C1 segment of cervical spinal cord (tissue), 14 donors: Measurements from ENCODE around the gene TIA1.

Source experiments
- DNase-seq, 14 donors: peaks; one replicate each; lab custom pipeline; 2025; lab: John Stamatoyannopoulos, UW

Gene TIA1

GRCh38 chr2:70160545-70160944, 87.9 kb downstream of the TIA1 start:
- no peak for DNase-seq
